Motor neuron (in vitro differentiated cells): ENCODE data around the gene DBET. TPM values are rescaled to one million over a fixed set of nuclear protein-coding genes. Genes with fewer than 3 reads are reported as not detected.
"Not testable (repeated sequence)": the region's sequence is repeated elsewhere in the genome, so short reads cannot be mapped to it uniquely, and the experiment has no call there.

Experiments
- ATAC-seq, 8 experiments: fragments of 200-7000 bp; cut with Tn5 transposase; replicated peaks in 6 of 8; 2 replicates each; pipeline ENCODE4 v1.8.0; 2021; ENCODE audit warnings: mild to moderate bottlenecking in 8 of 8, moderate library complexity in 8 of 8
- H3K27ac ChIP-seq, 2 donors: fragments of 250-450 bp; sonication (Bioruptor Pico); 2 replicates each; pipeline ENCODE4 v1.9.0; 2021; ENCODE audit warnings: antibody characterized with exemption in 2 of 2, mild to moderate bottlenecking in 2 of 2, moderate library complexity in 1 of 2
- H3K4me1 ChIP-seq, 2 donors: fragments of 250-450 bp; sonication (Bioruptor Pico); replicated peaks in 1 of 2; 2 replicates each; pipeline ENCODE4 v1.6.1; 2021; ENCODE audit warnings: antibody characterized with exemption in 2 of 2, mild to moderate bottlenecking in 2 of 2, moderate library complexity in 1 of 2
- H3K4me3 ChIP-seq, 5 donors: fragments of 250-450 bp; sonication (Bioruptor Pico); 2 replicates each; pipeline ENCODE4 v1.9.0; 2021; ENCODE audit warnings: antibody characterized with exemption in 5 of 5, mild to moderate bottlenecking in 5 of 5, moderate library complexity in 4 of 5
- WGBS, 10 experiments: fragments of 450-650 bp; shearing (Covaris generic); methylation state at CpG; one replicate each; pipeline ENCODE4 v1.0.0; 2022; 5-methylcytosine and 5-hydroxymethylcytosine counted together
- in situ Hi-C, 9 experiments: fragments of 400-800 bp; cut with MboI; loops; one replicate each; pipeline ENCODE4 v1.15.0; 2021; ENCODE audit warnings: low sequenced_read_pairs in 9 of 9, low pct_unique_long_range_greater_than_20kb in 2 of 9; ENCODE audit not compliant: unreplicated experiment in 9 of 9
- total RNA-seq, 8 experiments: library from RNA; unstranded; fragments of 300-600 nt; gene quantifications; 2 replicates each; pipeline versions ENCODE4 v1.2.3 to v1.2.4, GENCODE V29; 2022

The DBET gene
- total RNA-seq, 8 experiments from 2014 or later: 0.04 to 0.85 (median 0.14) TPM; not detected in 2

GRCh38 chr4:190021973-190022372 lies 42.3 kb upstream of the DBET start:
- 40% methylated on average over 3 of the region's 39 CpGs; no CpG with 5 or more reads in 9 of the 10 experiments for whole genome bisulfite sequencing, 10 experiments
- H3K4me1 ChIP-seq, ATAC-seq, in situ Hi-C loops, H3K27ac ChIP-seq, H3K4me3 ChIP-seq: not testable (repeated sequence)

GRCh38 chr4:190022614-190023281 lies 41.6 kb upstream of the DBET start:
- ATAC-seq, H3K4me1 ChIP-seq, H3K27ac ChIP-seq, H3K4me3 ChIP-seq, in situ Hi-C loops: not testable (repeated sequence)
- WGBS, 10 experiments: 15 to 56% (median 30%) methylated on average over 3 to 10 of the region's 47 CpGs; no CpG with 5 or more reads in 6 of the 10 experiments

DNA sequence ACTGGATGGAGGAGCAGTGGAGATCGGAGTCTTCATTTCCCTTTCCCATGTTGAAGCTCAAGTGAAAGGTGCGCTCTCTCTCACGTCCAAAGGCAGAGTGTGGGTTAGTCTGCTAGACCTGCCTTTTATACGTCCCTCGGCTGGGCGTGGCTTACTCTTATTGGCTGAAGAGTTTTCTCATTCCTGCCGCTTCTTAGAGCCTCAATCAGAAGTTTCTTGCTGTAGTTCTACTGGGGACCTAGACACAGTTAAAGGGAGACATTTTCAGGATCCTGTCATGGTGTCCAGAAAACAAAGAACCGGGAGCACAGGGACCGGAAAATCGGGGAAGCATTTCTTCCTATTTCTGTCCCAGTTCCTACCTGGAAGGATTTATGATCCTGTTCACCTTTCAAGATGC lies 37.1 kb upstream of the DBET start, which contains the start of gene FRG2:
Gene FRG2, minus strand, starts transcription at position 101 of the 400 bp plus-strand sequence. Its CDS starts 52 bp downstream, at position 49.
- H3K4me3 ChIP-seq, H3K4me1 ChIP-seq, in situ Hi-C loops, H3K27ac ChIP-seq, ATAC-seq: not testable (repeated sequence)
- no CpG with 5 or more reads among the region's 10 CpGs for WGBS, 10 experiments

DNA sequence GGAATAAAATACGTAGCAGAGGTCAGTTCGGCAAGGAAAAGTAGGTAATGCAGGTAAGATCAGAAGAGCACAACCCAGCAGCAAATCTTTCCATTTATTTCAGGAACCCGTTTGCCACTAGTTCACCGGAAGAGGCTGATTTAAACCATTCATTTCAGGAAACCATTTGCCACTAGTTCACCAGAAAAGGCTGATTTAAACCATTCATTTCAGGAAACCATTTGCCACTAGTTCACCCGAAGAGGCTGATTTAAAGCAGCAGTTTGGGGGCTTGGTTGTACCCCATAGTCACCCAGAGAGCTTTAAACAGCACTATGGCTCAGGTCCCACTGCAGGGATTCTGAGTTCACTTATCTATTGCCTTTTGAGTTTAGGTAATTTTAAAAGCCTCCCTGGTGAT lies 33.0 kb upstream of the DBET start:
- no CpG with 5 or more reads among the region's 5 CpGs for WGBS, 10 experiments
- H3K4me1 ChIP-seq, in situ Hi-C loops, ATAC-seq, H3K27ac ChIP-seq, H3K4me3 ChIP-seq: not testable (repeated sequence)

DNA sequence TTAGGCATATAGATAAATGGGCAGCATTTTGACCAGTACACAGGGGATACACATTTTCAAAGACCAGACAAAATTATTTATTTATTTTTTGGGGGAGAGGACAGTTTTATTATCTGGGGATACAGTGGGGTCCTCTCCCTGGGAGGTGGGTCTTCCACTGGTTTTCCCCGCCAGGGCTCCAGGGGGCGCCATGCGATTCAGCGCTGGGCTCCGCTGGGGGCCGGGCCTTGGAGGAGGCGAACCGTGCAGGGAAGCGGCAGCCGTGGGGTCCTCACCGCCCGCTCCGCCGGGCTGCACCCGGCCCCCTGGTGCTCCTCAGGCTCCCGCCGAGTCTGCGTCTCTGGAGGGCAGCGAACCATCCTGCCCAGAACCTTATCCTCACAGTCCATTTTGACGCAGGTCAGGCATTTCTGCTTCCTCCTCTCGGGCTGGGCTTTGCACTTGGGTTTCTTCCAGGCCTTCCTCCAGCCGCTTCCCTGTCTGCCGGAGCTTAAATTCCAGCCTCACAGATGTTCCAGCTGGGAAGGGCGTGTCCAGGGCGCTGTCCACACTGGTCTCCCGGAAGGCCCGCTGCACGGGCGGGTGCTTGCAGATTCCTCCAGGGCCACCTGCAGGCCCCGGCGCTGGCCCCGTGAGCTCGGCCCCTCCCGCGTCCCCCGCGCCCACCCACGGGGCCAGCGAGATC lies 26.5 kb upstream of the DBET start:
- no CpG with 5 or more reads among the region's 39 CpGs for WGBS, 10 experiments
- in situ Hi-C loops, H3K27ac ChIP-seq, H3K4me1 ChIP-seq, H3K4me3 ChIP-seq: not testable (repeated sequence)
- ATAC-seq: peak in 3 of 8 experiments; percentile 21 to 47 (median 25)

DNA sequence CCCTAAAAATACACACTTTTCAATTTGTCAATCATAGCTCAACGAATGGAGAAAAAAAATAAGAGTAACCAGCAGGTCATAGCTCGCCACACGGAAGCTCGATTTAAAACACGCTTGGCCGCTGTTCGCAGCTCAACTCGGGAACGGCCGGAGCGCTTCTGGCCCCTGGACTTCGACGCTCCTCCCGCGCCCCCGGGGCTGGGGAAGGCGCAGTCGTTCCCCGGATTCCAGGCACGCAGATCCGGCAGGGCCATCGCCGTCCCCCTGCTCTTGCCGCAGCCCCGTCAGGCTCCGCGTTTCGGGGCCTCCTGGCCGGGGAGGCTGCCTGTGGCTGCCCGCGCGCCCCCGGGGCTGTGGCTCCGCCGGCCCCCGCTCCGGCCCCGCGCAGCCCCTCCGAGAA lies 23.4 kb upstream of the DBET start:
- no CpG with 5 or more reads among the region's 40 CpGs for WGBS, 10 experiments
- H3K4me1 ChIP-seq, ATAC-seq, H3K4me3 ChIP-seq, H3K27ac ChIP-seq, in situ Hi-C loops: not testable (repeated sequence)

- H3K27ac ChIP-seq, in situ Hi-C loops, H3K4me1 ChIP-seq, H3K4me3 ChIP-seq, ATAC-seq: not testable (repeated sequence)
- WGBS, 10 experiments: no CpG with 5 or more reads among the region's 12 CpGs
Observed at GRCh38 chr4:190047627-190048026, 16.7 kb upstream of the DBET start.

DNA sequence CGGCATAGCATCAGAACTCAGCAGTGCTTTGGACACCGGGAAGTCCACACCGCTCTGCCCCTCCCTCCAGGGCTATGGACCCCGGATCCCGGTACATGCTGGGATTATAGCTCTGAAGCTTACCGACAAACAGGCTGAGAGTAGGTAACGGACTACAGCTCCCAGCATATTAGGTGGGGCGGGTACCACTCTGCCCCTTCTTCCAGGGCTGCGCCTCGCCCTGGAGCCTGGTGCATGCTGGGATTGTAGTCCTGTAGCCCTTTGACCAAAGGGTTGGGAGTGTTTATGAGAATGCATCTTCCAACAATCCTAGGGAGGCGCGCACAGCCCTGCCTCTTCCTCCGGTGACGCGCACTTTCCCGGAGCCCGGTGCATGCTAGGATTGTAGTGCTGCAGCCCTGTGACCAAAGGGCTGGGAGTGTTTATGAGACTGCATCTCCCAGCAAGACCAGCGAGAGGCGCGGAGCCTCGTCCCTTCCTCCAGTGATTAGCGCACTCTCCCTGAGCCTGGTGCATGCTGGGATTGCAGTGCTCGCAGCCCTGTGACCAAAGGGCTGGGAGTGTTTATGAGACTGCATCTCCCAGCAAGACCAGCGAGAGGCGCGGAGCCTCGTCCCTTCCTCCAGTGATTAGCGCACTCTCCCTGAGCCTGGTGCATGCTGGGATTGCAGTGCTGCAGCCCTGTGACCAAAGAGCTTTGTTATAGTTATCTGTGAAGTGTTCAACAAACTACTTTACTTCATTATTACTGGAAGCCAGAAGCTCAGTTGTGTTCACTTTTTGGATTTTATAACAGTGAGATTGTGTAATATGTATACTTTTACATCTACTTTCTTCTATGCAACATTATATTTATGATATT lies 14.7 kb upstream of the DBET start:
- no CpG with 5 or more reads among the region's 28 CpGs for WGBS, 10 experiments
- H3K4me1 ChIP-seq, in situ Hi-C loops, H3K4me3 ChIP-seq, H3K27ac ChIP-seq: not testable (repeated sequence)
- peak in 3 of 8 experiments; percentile 33 to 98 (median 55) for ATAC-seq

DNA sequence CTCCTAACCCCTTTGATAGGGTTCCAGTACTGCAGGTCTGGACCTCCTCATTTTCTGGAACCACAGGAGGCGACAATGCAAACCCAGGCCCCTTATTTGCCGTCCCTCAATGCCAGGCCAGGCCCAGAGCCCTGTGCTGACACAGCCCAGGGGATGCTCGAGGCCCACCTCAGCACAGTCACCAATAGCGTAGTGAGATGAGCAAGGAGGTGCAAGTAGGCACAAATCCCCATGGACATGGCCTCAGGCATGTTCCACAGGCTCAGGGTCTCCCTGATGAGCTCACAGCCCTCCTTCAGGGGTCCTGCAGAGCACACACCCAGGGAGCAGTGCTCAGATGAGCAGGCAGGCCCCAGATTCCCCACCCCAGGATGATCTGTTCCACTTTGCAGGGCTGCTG lies 5.3 kb upstream of the DBET start:
- in situ Hi-C loops, ATAC-seq, H3K27ac ChIP-seq, H3K4me1 ChIP-seq, H3K4me3 ChIP-seq: not testable (repeated sequence)
- WGBS, 10 experiments: no CpG with 5 or more reads among the region's 4 CpGs

- H3K4me1 ChIP-seq, H3K27ac ChIP-seq, H3K4me3 ChIP-seq, in situ Hi-C loops: not testable (repeated sequence)
- ATAC-seq: peak in 1 of 8 experiments; percentile 52
- WGBS, 10 experiments: 27 to 43% methylated on average over 1 to 3 of the region's 3 CpGs; no CpG with 5 or more reads in 8 of the 10 experiments
Observed at GRCh38 chr4:190064805-190065204, 503 bp downstream of the DBET start.

GRCh38 chr4:190068351-190068750 lies 4.0 kb downstream of the DBET start:
- H3K4me1 ChIP-seq, in situ Hi-C loops, ATAC-seq, H3K4me3 ChIP-seq, H3K27ac ChIP-seq: not testable (repeated sequence)
- WGBS, 10 experiments: 60 to 93% (median 78%) methylated on average over 1 to 36 of the region's 45 CpGs; no CpG with 5 or more reads in 3 of the 10 experiments

- ATAC-seq, H3K27ac ChIP-seq, in situ Hi-C loops, H3K4me1 ChIP-seq: not testable (repeated sequence)
- H3K4me3 ChIP-seq: peak overlapping the region in 2 of 5 donors; percentile 25 to 29
- no CpG with 5 or more reads among the region's 27 CpGs for WGBS, 10 experiments
Observed at GRCh38 chr4:190093052-190093451, 28.8 kb downstream of the DBET start.

- H3K4me1 ChIP-seq, in situ Hi-C loops, H3K4me3 ChIP-seq, ATAC-seq, H3K27ac ChIP-seq: not testable (repeated sequence)
- WGBS, 10 experiments: no CpG with 5 or more reads among the region's 1 CpG
Observed at GRCh38 chr4:190094031-190094430, 29.7 kb downstream of the DBET start.
